CD14-positive monocyte (primary cell): ENCODE results near the gene USHBP1. TPM values are rescaled to one million over a fixed set of nuclear protein-coding genes. Genes with fewer than 3 reads are reported as not detected.
A peak's percentile ranks its signal among the peaks of the same experiment; 100 is the strongest.

Experiments
- DNase-seq, 3 donors: peaks; one replicate each; pipeline ENCODE4 v3.0.0-alpha.2; 2011 to 2022
- H2AFZ ChIP-seq: 2 replicates; pipeline ENCODE4 v1.6.0; 2012; ENCODE audit warnings: mild to moderate bottlenecking, low read depth, low read length, inconsistent platforms; ENCODE audit not compliant: insufficient read depth, poor library complexity, severe bottlenecking
- H3K27ac ChIP-seq, 2 donors: 1 replicate in 1 of 2; 2 replicates in 1 of 2; pipeline ENCODE4 v1.5.1; 2012 to 2013; ENCODE audit warnings: low read length in 2 of 2, control low read depth in 1 of 2, inconsistent platforms in 1 of 2, low read depth in 1 of 2, mild to moderate bottlenecking in 1 of 2
- H3K27me3 ChIP-seq, 2 donors: one replicate each; pipeline versions ENCODE4 v1.6.0 to v1.6.1; 2011 to 2013; ENCODE audit warnings: low read length in 2 of 2; ENCODE audit not compliant: control insufficient read depth in 2 of 2, insufficient read depth in 2 of 2
- H3K36me3 ChIP-seq, 2 donors: replicated peaks in 1 of 2; 1 replicate in 1 of 2; 2 replicates in 1 of 2; pipeline versions ENCODE4 v1.5.1 to v1.6.1; 2012 to 2013; ENCODE audit warnings: low read length in 2 of 2, control low read depth in 1 of 2, inconsistent platforms in 1 of 2, mild to moderate bottlenecking in 1 of 2; ENCODE audit not compliant: insufficient read depth in 2 of 2, control insufficient read depth in 1 of 2
- H3K4me1 ChIP-seq, 2 donors: 1 replicate in 1 of 2; 2 replicates in 1 of 2; pipeline versions ENCODE4 v1.5.1 to v1.6.1; 2012 to 2013; ENCODE audit warnings: low read length in 2 of 2, control low read depth in 1 of 2, inconsistent platforms in 1 of 2, mild to moderate bottlenecking in 1 of 2, moderate library complexity in 1 of 2; ENCODE audit not compliant: insufficient read depth in 2 of 2, control insufficient read depth in 1 of 2
- H3K4me2 ChIP-seq: replicated peaks from 2 replicates; pipeline ENCODE3; 2012; ENCODE audit warnings: low read length, moderate library complexity, mild to moderate bottlenecking; ENCODE audit not compliant: poor library complexity, severe bottlenecking; ENCODE audit errors: extremely low read depth
- H3K4me3 ChIP-seq, 3 experiments: fragments of 200-600 bp in 1 of 3; sonication (generic) in 1 of 3; replicated peaks in 1 of 3; 1 replicate in 2 of 3; 2 replicates in 1 of 3; pipeline ENCODE4 v1.5.1; 2011 to 2013; ENCODE audit warnings: low read length in 3 of 3, mild to moderate bottlenecking in 3 of 3, control low read depth in 2 of 3, low read depth in 2 of 3, inconsistent platforms in 1 of 3, moderate library complexity in 1 of 3
- H3K79me2 ChIP-seq: 2 replicates; pipeline ENCODE4 v1.6.0; 2012; ENCODE audit warnings: mild to moderate bottlenecking, control low read depth, inconsistent platforms, low read length, moderate library complexity; ENCODE audit not compliant: insufficient read depth
- H3K9ac ChIP-seq: 2 replicates; pipeline ENCODE4 v1.6.0; 2017; ENCODE audit warnings: low read length, mild to moderate bottlenecking; ENCODE audit not compliant: insufficient read depth, poor library complexity, severe bottlenecking
- H3K9me3 ChIP-seq, 2 donors: replicated peaks in 1 of 2; 1 replicate in 1 of 2; 2 replicates in 1 of 2; pipeline versions ENCODE4 v1.5.1 to v1.6.1; 2012 to 2013; ENCODE audit warnings: low read length in 2 of 2, control low read depth in 1 of 2; ENCODE audit not compliant: control insufficient read depth in 1 of 2, insufficient read depth in 1 of 2
- H4K20me1 ChIP-seq: 2 replicates; pipeline ENCODE4 v1.6.0; 2012; ENCODE audit warnings: mild to moderate bottlenecking, low read length, control low read depth, moderate library complexity; ENCODE audit not compliant: insufficient read depth
- H3K27ac Mint-ChIP-seq, 7 donors: one replicate each; pipeline ENCODE4 v1.8.0; 2020; ENCODE audit warnings: mild to moderate bottlenecking in 7 of 7, mixed read lengths in 7 of 7, moderate library complexity in 6 of 7, inconsistent platforms in 2 of 7
- H3K27me3 Mint-ChIP-seq, 3 donors: one replicate each; pipeline ENCODE4 v1.8.0; 2021 to 2022; ENCODE audit warnings: low read depth in 3 of 3, mild to moderate bottlenecking in 3 of 3, mixed read lengths in 3 of 3, moderate library complexity in 3 of 3, inconsistent platforms in 1 of 3
- H3K36me3 Mint-ChIP-seq, 2 donors: one replicate each; pipeline ENCODE4 v1.8.0; 2020; ENCODE audit warnings: mixed read lengths in 2 of 2, inconsistent platforms in 1 of 2, mild to moderate bottlenecking in 1 of 2
- H3K4me1 Mint-ChIP-seq: one replicate; pipeline ENCODE4 v1.8.0; 2020; ENCODE audit warnings: mild to moderate bottlenecking, mixed read lengths
- H3K4me3 Mint-ChIP-seq, 2 donors: one replicate each; pipeline ENCODE4 v1.8.0; 2020; ENCODE audit warnings: mild to moderate bottlenecking in 2 of 2, mixed read lengths in 2 of 2, moderate library complexity in 1 of 2
- H3K9me3 Mint-ChIP-seq, 7 donors: one replicate each; pipeline ENCODE4 v1.8.0; 2020 to 2022; ENCODE audit warnings: mixed read lengths in 7 of 7, mild to moderate bottlenecking in 6 of 7, moderate library complexity in 6 of 7, inconsistent platforms in 2 of 7
- CTCF ChIP-seq: fragments of 200-600 bp; IDR thresholded peaks from one replicate; pipeline ENCODE4 v1.8.0; 2022; ENCODE audit warnings: antibody characterized with exemption, mild to moderate bottlenecking
- WGBS: methylation state at CpG from one replicate; pipeline ENCODE4 v1.1.5; 2013; ENCODE audit warnings: missing lambda C conversion rate; ENCODE audit not compliant: insufficient coverage; 5-methylcytosine and 5-hydroxymethylcytosine counted together
- intact Hi-C, 2 donors: fragments of 100-400 bp; cut with micrococcal nuclease; formaldehyde crosslinking; loops; one replicate each; pipeline versions ENCODE4 v1.15.0 to v1.15.1; 2023
- polyA minus RNA-seq: library from RNA; depleted of rRNA, polyadenylated mRNA; stranded (reverse); fragments of >200 nt; gene quantifications from 2 replicates; pipeline ENCODE4 v1.2.3, GENCODE V29; 2012
- polyA plus RNA-seq, 3 donors: library from polyadenylated mRNA; depleted of rRNA in 1 of 3; unstranded in 2 of 3; stranded (reverse) in 1 of 3; fragments of 300-500 nt in 2 of 3; fragments of >200 nt in 1 of 3; fragmentation: Illumina TruSeq in 2 of 3; gene quantifications; 1 replicate in 2 of 3; 2 replicates in 1 of 3; pipeline ENCODE4 v1.2.3, GENCODE V29; 2012 to 2021
- total RNA-seq, 12 experiments: library from RNA in 1 of 12; stranded (reverse) in 1 of 12; fragments of 120-200 nt in 1 of 12; gene quantifications; one replicate each; pipeline ENCODE4 v1.2.4 and lab custom pipeline; 2013 to 2026; ENCODE audit warnings: mixed read lengths in 6 of 12, inconsistent platforms in 1 of 12

USHBP1 gene
- total RNA-seq (2013), result not detected
- polyA plus RNA-seq, result not detected
- polyA minus RNA-seq, result under 0.01 TPM in 1 of 2 replicates, not detected in the other
- 0 to 0.46 (median 0.13) reads per million in 11 experiments for total RNA-seq (lab: John Stamatoyannopoulos, UW)

GRCh38 chr19:17264641-17264979 is at the start of gene USHBP1:
USHBP1 (minus strand) TSS chr19:17264745; CDS start chr19:17264299, 446 bp downstream.
- no peak for DNase-seq
- no peaks in the 10 kb centered on the region for H3K9me3 ChIP-seq
- Mint-ChIP-seq H3K4me1 (peaks cover 26% of the 10 kb centered on the region), H3K27me3 (peaks cover 0 to 5% (median 2%) of the 10 kb centered on the region in 3 donors), H3K9me3 (peaks cover 0 to 3% (median 0%) of the 10 kb centered on the region in 7 donors), H3K27ac (peak within 1 kb of the TSS in 3 of 7 donors; percentile 25 to 62 (median 46)), H3K4me3 (no peak within 1 kb of the TSS), H3K36me3 (peaks cover 0 to 11% of the 10 kb centered on the region in 2 donors)
- H3K27me3 ChIP-seq, result no peaks in the 10 kb centered on the region
- no peak within 1 kb of the TSS for H3K27ac ChIP-seq
- no peak for TF ChIP-seq CTCF
- peak within 1 kb of the TSS; percentile 29 for H2AFZ ChIP-seq
- intact Hi-C loops, result loop anchor here in 1 of 2 donors (10.0 kb wide), 1 partner anchor 590 kb away; the partner anchor contains the start of gene RPL18A
- peaks cover 16 to 17% of the 10 kb centered on the region in 2 donors for H3K4me1 ChIP-seq
- no peaks in the 10 kb centered on the region for H4K20me1 ChIP-seq
- WGBS, result no CpG with 5 or more reads among the region's 5 CpGs
- H3K36me3 ChIP-seq, result peaks cover 0 to 4% of the 10 kb centered on the region in 2 donors
- no peak within 1 kb of the TSS for H3K4me3 ChIP-seq
- H3K4me2 ChIP-seq, result no peak within 1 kb of the TSS
- no peak within 1 kb of the TSS for H3K9ac ChIP-seq
- peaks cover 17% of the 10 kb centered on the region for H3K79me2 ChIP-seq

GRCh38 chr19:17314007-17314593 is 49.6 kb upstream of the USHBP1 start:
- Histone ChIP-seq H4K20me1 (peaks cover 48% of the 10 kb centered on the region), H3K9me3 (no peaks in the 10 kb centered on the region), H3K9ac (no peak overlapping the region), H3K4me3 (no peak overlapping the region), H2AFZ (no peak overlapping the region), H3K36me3 (peaks cover 29 to 48% of the 10 kb centered on the region in 2 donors), H3K79me2 (peaks cover 46% of the 10 kb centered on the region), H3K4me2 (no peak overlapping the region), H3K27me3 (no peaks in the 10 kb centered on the region), H3K27ac (no peak overlapping the region), H3K4me1 (peaks cover 15 to 26% of the 10 kb centered on the region in 2 donors)
- TF ChIP-seq CTCF, result no peak
- intact Hi-C loops, result no loop called here
- H3K9me3 Mint-ChIP-seq, result no peaks in the 10 kb centered on the region
- peak overlapping the region in 2 of 7 donors; percentile 48 to 72 for H3K27ac Mint-ChIP-seq
- peaks cover 29% of the 10 kb centered on the region for H3K4me1 Mint-ChIP-seq
- no peak for DNase-seq
- peaks cover 0 to 1% (median 0%) of the 10 kb centered on the region in 3 donors for H3K27me3 Mint-ChIP-seq
- H3K4me3 Mint-ChIP-seq, result no peak overlapping the region
- H3K36me3 Mint-ChIP-seq, result peaks cover 29 to 63% of the 10 kb centered on the region in 2 donors
- 99% methylated on average over 17 of the region's 19 CpGs for WGBS
